Endodermal cell (in vitro differentiated cells): ENCODE data around the gene BAHCC1. TPM values are rescaled to one million over a fixed set of nuclear protein-coding genes. Genes with fewer than 3 reads are reported as not detected.

Experiments used
- DNase-seq: peaks from one replicate; pipeline ENCODE4 v3.0.0-alpha.2; 2017
- H3K27ac ChIP-seq: 2 replicates; pipeline ENCODE4 v1.5.1; 2013; ENCODE audit warnings: mild to moderate bottlenecking, low read depth, low read length, moderate library complexity
- H3K27me3 ChIP-seq: 2 replicates; pipeline ENCODE4 v1.6.1; 2013; ENCODE audit warnings: mild to moderate bottlenecking, low read length, moderate library complexity; ENCODE audit not compliant: insufficient read depth, control insufficient read depth, poor library complexity, severe bottlenecking
- H3K36me3 ChIP-seq: 2 replicates; pipeline ENCODE4 v1.7.0; 2013; ENCODE audit warnings: mild to moderate bottlenecking, low read length, moderate library complexity; ENCODE audit not compliant: control insufficient read depth, insufficient read depth
- H3K4me1 ChIP-seq: one replicate; pipeline ENCODE4 v1.7.0; 2013; ENCODE audit warnings: low read length; ENCODE audit not compliant: control insufficient read depth, insufficient read depth
- H3K4me3 ChIP-seq: 2 replicates; pipeline ENCODE4 v1.5.1; 2013; ENCODE audit warnings: mild to moderate bottlenecking, low read length, moderate library complexity
- H3K9ac ChIP-seq: 2 replicates; pipeline ENCODE4 v1.6.1; 2013; ENCODE audit warnings: mild to moderate bottlenecking, low read length, moderate library complexity; ENCODE audit not compliant: poor library complexity, severe bottlenecking; ENCODE audit errors: extremely low read depth
- H3K9me3 ChIP-seq: 2 replicates; pipeline ENCODE4 v1.6.1; 2013; ENCODE audit warnings: mild to moderate bottlenecking, low read length, moderate library complexity; ENCODE audit not compliant: control insufficient read depth
- H3K27ac Mint-ChIP-seq: 2 replicates; pipeline ENCODE4 v1.8.0; 2020; ENCODE audit warnings: mixed read lengths
- H3K27me3 Mint-ChIP-seq: 2 replicates; pipeline ENCODE4 v1.8.0; 2021; ENCODE audit warnings: mild to moderate bottlenecking, mixed read lengths; ENCODE audit not compliant: insufficient read depth
- H3K36me3 Mint-ChIP-seq: 2 replicates; pipeline ENCODE4 v1.8.0; 2020; ENCODE audit warnings: low read depth, mixed read lengths
- H3K4me1 Mint-ChIP-seq: 2 replicates; pipeline ENCODE4 v1.8.0; 2020; ENCODE audit warnings: mixed read lengths
- H3K4me3 Mint-ChIP-seq: 2 replicates; pipeline ENCODE4 v1.8.0; 2020; ENCODE audit warnings: mild to moderate bottlenecking, moderate library complexity, mixed read lengths
- H3K9me3 Mint-ChIP-seq: 2 replicates; pipeline ENCODE4 v1.8.0; 2020; ENCODE audit warnings: mild to moderate bottlenecking, mixed read lengths
- CTCF ChIP-seq: fragments of 200-600 bp; sonication (generic); conservative IDR thresholded peaks from 2 replicates; pipeline ENCODE4 v1.5.0; 2021; ENCODE audit warnings: antibody characterized with exemption, mild to moderate bottlenecking
- WGBS, 2 experiments: methylation state at CpG; one replicate each; pipeline versions ENCODE4 v1.1.5 to v1.1.7; 2013; ENCODE audit warnings: missing lambda C conversion rate in 2 of 2, mixed read lengths in 1 of 2; ENCODE audit not compliant: insufficient coverage in 1 of 2, insufficient read length in 1 of 2; 5-methylcytosine and 5-hydroxymethylcytosine counted together
- total RNA-seq, 2 donors: library from RNA; stranded (reverse); fragmentation: NEBNext Ultra II Directional in 1 of 2; extraction: Animal tissue kit (Norgen Biotek cat#: 25700) in 1 of 2; gene quantifications; 2 replicates in 1 of 2; 3 replicates in 1 of 2; pipeline ENCODE4 v1.2.1, GENCODE V29; 2021

BAHCC1 gene
- total RNA-seq, 2 donors from 2014 or later = 63.9 to 78.1 TPM

GRCh38 chr17:81459224-81459623, 64.0 kb downstream of the BAHCC1 start:
- H3K4me1 Mint-ChIP-seq = no peaks in the 10 kb centered on the region
- peaks cover 23% of the 10 kb centered on the region for H3K36me3 Mint-ChIP-seq
- DNase-seq = peak; percentile 70

DNA sequence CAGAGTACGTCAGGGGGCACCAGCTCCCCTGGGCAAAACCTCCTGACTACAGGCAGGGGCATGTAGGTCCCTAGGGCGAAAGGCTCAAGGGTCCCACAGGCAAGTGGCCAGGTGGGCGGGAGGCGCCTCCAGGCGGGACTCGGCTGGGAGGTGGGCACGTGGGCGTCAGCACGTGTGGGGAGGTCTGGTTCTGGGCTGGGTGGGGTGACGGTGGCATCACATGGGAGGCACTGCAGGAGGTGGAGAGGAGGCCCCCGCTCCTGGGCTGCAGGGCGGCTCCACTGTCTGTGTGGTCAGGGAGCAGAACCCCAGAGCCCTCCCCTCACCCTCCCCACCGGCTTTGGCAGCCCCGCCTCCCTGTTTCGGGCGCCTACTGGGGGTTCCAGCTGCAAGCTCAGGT, 64.6 kb downstream of the BAHCC1 start:
- no peaks in the 10 kb centered on the region for H3K27me3 ChIP-seq
- Mint-ChIP-seq H3K4me1 (no peaks in the 10 kb centered on the region), H3K4me3 (no peak overlapping the region), H3K27ac (no peak overlapping the region), H3K27me3 (no peaks in the 10 kb centered on the region), H3K36me3 (peaks cover 26% of the 10 kb centered on the region), H3K9me3 (no peaks in the 10 kb centered on the region)
- no peak for TF ChIP-seq CTCF
- no peaks in the 10 kb centered on the region for H3K36me3 ChIP-seq
- no peaks in the 10 kb centered on the region for H3K9me3 ChIP-seq
- H3K9ac ChIP-seq = no peak overlapping the region
- DNase-seq = no peak
- 84 to 95% methylated on average over 4 to 16 of the region's 16 CpGs for WGBS, 2 experiments
- H3K4me3 ChIP-seq = no peak overlapping the region
- H3K4me1 ChIP-seq = peaks cover 5% of the 10 kb centered on the region
- no peak overlapping the region for H3K27ac ChIP-seq

More at GRCh38 chr17:81459224-81459623, 64.0 kb downstream of the BAHCC1 start:
- Mint-ChIP-seq H3K27me3 (no peaks in the 10 kb centered on the region), H3K27ac (no peak overlapping the region), H3K4me3 (no peak overlapping the region), H3K9me3 (no peaks in the 10 kb centered on the region)
- no peaks in the 10 kb centered on the region for H3K36me3 ChIP-seq
- H3K27ac ChIP-seq = no peak overlapping the region
- no peaks in the 10 kb centered on the region for H3K27me3 ChIP-seq
- WGBS, 2 experiments = 95% methylated on average over 13 to 27 of the region's 27 CpGs
- peaks cover 5% of the 10 kb centered on the region for H3K4me1 ChIP-seq
- no peak overlapping the region for H3K4me3 ChIP-seq
- TF ChIP-seq CTCF = no peak
- no peaks in the 10 kb centered on the region for H3K9me3 ChIP-seq
- H3K9ac ChIP-seq = no peak overlapping the region

- no peaks in the 10 kb centered on the region for H3K36me3 ChIP-seq
- peaks cover 5% of the 10 kb centered on the region for H3K4me1 ChIP-seq
- H3K4me3 ChIP-seq = no peak overlapping the region
- H3K9me3 Mint-ChIP-seq = no peaks in the 10 kb centered on the region
- WGBS, 2 experiments = 94 to 96% methylated on average over 29 to 39 of the region's 43 CpGs
- no peak overlapping the region for H3K4me3 Mint-ChIP-seq
- no peaks in the 10 kb centered on the region for H3K4me1 Mint-ChIP-seq
- H3K27ac Mint-ChIP-seq = no peak overlapping the region
- no peaks in the 10 kb centered on the region for H3K27me3 ChIP-seq
- H3K9me3 ChIP-seq = no peaks in the 10 kb centered on the region
- TF ChIP-seq CTCF = no peak
- DNase-seq = no peak
- H3K27ac ChIP-seq = no peak overlapping the region
- H3K27me3 Mint-ChIP-seq = no peaks in the 10 kb centered on the region
- H3K36me3 Mint-ChIP-seq = peaks cover 21% of the 10 kb centered on the region
- no peak overlapping the region for H3K9ac ChIP-seq
Observed at GRCh38 chr17:81460856-81461460, 65.7 kb downstream of the BAHCC1 start.
